CD4-positive, alpha-beta T cell treated with Interferon alpha-2 for 1 hour (primary cell): ENCODE data around the gene ZDHHC12.
A peak's percentile ranks its signal among the peaks of the same experiment; 100 is the strongest.

Source experiments
- DNase-seq, 2 donors: peaks; one replicate each; pipeline ENCODE4 v3.0.0-alpha.2; 2020 to 2022

The ZDHHC12 gene

DNA sequence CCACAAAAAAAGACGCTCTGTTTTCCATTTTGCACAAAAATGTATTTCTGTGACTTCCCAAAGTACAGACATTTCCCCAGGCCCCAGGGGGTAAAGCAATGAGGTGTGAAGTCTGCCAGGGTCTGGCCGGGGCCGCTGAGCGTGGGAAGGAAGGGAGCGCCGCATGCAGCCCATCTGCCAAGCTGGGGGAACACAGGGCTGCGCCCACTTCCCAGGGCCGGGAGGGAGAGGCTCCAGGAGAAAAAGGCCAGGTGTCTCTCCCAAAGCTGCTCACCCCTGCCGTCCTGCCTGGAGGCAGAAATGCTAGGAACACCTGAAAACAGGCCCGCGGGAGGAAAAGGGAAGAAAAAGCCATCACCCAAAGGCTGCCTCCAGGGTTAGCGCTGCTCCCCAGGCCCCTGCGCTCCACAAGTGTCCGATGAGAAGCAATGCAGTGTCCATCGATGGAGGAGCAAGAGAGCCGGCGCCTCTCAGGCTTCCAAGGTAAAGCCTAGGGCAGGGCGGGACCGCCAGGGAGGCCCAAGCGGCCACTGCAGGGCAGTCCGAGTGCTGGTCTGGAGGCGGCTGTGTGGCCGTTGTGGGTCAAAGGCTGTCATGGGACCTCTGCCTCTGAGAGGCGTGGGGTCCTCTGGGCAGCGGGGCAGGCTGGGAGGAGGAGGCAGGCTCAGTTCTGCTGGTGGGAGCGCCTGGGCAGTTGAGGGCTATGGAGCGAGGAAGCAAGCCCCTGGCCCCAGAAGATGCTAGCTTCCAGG, 6.0 kb upstream of the ZDHHC12 start:
- no peak for DNase-seq

DNA sequence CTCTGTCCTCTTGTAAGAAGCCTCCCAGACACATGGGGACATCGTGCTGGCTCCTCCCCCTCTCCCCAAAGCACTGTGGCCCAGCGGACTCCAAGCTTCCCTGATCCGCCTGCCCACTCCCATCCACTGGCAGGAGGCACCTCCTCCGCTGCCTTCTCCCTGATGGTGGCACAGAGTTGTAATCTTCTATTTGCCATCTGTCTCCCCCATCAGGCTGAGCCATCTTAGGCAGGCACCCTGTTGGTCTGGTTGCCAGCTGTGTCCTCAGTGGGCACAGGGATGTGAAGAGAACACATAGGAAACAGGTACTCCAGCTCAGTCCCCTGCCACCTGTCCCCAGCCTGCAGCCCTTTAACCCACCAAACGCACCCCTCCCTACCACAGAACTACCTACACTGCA, 5.4 kb upstream of the ZDHHC12 start:
- DNase-seq = no peak

DNA sequence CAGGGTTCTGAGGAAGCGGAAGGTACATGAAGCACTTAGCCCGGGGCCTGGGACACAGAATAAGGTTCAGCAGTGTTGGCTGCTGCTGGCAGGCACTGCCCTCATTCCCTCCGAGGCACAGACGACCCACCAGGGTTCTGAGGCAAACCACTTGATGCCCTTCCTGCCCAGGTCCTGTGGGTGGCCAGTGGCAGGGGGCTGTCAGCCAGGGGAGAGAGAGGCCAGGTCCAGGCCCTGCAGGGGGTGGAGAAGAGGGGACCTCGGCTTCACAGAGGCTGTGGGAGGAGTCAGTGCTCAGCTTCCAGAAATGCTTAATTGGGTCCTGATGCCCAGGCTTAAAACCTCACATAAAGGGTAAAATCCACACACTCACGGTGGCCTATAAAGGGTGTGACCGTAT, 4.4 kb upstream of the ZDHHC12 start:
- DNase-seq = no peak

DNA sequence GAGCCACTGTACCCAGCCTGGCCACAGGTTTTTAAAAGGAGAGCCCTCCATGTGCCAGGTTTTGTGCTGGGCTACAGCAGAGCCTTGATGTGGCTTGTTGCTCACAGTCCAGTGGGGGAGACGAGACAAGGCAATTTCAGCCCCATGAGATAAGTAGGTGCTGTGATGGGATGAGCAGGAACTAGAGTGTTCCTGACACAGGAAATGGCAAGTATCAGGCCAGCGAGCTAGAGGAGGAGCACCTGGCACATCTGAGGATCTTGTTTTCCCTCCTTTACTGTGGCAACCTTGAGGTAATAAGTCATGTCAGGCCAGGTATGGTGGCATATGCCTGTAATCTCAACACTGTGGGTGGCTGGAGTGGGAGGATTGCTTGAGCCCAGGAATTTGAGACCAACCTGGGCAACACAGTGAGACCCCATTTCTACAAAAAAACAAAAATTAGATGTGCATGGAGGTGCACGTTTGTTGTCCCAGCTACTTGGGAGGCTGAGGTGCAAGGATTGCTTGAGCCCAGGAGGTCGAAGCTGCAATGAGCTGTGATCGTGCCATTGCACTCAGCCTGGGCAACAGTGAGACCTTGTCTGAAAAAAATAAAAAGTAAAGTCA, 3.8 kb upstream of the ZDHHC12 start:
- DNase-seq = no peak

DNA sequence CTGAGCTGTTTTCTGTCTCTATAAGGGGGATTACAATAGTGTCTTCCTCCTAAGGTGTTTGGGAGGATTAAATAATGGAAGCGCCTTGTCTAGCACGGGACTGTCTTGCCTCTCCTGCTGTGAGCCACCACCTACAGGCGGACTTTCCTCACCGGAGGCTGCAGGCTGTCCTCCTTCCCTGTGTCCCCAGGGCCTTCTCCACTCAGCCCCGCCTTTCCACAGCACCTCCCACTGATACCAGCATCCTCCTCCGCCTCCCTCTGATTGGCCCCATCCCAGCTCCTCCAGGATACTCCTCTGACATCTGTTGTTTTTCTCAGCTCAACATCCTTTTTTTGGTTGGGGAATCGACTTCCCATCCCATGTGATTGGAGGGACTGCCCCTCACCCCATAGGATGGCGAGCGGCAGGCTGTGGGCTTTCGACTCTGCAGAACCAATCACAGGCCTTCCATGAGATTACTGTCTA, 851 bp upstream of the ZDHHC12 start:
- peak; percentile 23 to 61 for DNase-seq

DNA sequence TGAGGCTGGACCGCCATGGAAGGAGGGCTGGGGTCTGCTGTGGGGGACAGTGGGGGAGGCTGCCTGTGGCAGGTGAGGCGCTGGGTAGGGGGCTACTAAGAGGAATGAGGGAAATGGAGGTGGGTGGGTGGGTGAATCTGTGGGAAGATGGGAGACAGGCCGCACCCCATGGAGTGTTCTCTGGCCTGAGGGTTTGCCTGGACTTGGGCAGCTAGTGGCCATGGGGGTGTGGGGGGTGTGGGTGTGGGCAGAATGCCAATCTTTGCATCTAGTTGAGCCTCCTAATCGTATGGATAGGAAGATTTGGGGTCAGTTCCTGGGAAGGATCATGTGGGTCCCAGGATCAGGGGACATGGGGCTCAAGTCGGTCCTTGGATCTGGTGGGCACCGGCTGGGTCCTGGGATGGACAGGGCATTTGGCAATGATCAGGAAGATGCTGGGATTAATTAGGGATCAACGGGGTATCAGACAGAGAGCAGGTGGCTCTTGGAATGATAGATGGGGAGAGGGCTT, 518 bp downstream of the ZDHHC12 start:
- no peak for DNase-seq

DNA sequence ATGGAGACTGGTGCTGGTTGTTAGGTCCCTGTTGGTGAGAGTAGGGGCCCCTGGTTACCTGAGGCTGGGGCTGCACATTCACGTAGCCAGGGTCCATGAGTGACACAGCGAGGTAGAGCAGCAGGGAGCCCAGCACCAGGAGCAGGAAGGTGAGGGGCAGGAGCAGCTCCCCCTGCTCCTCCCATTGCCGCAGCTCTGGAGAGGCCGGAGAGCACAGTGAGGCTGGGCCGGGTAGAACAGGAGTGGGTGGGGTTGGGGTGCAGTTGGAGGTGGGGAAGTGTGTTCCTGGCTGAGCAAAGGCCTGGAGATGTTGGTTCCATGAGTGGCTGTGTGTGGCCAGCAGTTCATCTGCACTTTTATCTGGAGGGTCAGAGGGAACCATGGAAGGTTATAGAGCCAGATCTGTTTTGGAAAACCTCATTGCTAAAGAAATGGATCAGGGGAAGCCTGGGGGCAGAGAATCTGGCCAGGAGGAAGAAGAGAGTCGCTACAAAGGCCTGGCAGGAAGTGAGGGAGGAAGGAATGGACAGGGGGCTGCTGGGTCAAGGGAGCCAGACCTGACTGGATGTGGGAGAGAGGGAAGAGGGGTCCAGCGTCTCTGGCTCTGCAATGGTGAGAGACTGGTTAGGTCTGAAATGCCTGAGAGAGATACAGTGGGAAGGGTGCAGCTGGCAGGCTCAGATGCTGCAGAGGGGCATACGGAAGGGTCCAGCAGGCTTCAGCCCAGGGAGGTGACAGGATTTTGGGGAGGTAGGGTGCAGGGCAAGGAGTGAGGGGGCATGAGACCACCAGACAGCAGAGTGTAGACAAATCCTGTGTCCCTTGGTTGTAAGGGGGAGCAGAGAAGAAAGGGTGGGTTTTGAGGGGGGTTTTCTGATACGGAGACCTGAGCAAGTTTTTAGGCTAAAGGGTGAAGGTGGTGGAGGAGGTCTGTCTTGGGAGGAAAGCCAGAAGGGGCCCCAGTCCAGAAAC, 1.3 kb downstream of the ZDHHC12 start:
- no peak for DNase-seq

DNA sequence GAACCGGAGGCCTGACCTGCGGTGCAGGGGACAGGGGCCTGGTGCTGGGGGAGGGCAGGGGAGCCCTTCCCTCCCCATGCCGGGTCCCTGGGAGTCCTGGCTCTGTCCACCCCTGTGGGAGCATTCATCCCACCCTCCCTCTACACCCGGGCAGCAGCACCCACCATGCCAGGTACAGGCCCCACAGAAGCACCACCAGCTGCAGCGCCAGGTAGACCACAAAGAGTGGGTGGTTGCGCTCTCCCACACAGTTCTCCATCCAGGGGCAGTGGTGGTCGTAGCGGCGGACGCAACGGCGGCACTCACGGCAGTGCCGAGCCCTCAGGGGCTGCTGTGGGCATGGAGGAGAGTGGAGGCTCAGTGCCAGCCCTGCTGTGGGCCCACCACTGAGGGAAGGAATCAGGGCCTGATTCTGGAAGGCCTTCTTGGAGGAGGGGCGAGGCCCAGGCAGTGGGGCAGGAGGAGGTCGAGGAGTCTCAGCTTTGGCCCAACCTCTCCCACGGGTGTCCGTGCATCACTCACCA, 2.4 kb downstream of the ZDHHC12 start:
- no peak for DNase-seq

DNA sequence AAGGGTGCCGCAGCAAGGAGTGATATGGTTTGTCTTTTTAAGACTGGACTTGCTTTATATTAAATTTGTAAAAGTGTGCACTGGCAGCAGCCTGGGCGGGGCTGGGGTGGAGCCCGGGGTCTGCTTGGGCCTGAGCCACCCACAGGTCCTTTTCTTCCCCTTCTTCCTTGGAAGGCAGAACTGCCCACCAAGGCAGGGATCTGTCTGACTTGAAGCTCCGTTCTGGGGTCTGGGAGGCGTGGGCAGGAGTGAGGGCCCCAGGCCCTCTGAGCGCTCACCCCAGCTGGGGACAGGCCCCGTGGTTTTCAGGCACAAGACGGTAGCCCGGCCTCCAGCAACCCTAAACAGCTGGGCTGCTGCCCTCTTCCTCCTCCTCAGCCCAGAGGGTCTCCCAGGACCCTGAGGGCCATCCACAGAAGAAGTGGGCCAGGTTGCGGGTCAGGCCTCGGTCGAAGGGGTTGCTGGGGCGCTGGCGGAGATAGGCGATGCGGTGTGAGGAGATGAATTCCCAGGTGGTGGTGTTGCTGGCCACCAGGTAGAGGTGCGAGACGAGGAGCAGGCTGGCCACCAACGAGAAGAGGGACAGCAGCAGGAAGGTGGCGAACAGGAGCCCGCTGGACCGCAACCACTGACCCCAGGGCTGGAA, 3.0 kb downstream of the ZDHHC12 start:
- DNase-seq = no peak

DNA sequence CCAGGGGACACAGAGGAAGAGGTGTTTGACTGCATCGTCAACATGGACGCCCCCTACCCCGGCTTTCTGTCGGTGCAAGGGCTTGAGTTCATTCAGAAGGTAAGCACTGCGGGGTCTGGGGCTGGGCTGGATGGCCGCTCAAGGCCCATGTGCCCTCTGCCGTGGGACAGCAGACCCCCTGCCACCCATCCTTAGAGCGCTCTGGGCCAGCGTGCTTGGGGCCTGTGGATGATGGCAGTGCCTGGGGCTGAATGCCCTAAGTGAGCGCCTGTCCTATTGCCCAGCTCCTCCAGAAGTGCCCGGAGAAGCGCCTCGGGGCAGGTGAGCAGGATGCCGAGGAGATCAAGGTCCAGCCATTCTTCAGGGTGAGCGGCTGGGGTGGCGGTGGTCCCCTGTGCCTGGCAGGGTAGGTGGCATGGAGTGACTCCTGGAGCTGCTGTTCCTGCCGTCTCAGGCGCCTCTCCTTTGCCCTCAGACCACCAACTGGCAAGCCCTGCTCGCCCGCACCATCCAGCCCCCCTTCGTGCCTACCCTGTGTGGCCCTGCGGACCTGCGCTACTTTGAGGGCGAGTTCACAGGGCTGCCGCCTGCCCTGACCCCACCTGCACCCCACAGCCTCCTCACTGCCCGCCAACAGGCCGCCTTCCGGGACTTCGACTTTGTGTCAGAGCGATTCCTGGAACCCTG, 3.9 kb downstream of the ZDHHC12 start:
- DNase-seq = no peak

DNA sequence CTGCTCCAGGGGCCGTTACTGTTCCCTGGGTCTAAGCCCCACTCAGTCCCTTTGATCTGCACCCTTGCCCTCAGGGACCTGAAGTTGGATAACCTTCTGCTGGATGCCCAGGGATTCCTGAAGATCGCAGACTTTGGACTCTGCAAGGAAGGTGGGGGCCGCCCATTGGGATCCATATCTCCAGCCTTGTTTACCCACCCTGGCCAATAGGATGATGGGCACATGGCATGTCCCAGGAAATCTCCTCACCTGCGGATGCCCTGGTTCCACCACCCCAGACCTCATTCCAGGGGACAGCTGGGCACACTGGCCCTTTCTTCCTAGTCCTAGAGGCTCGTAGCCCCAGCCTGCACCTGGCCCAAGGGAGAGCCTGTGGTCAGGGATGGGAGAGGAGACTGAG, 5.5 kb downstream of the ZDHHC12 start:
- no peak for DNase-seq

DNA sequence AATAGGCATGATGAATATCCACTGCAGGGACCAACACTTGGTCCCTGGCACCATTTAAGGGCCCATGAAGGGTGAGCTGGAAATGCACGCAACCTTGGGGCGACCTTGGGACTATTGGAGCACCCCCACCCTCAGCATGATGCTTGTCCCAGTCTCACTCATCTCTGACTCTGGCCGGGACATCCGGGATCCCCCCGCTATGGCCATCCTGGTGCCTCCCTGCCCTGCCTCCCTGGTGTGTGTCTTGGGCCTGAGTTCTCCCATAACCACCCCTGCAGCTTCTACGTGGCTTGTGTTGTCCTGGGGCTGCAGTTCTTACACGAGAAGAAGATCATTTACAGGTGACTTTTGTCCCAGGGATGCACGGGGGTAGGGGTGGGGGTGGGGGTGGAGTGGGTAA, 5.9 kb downstream of the ZDHHC12 start:
- no peak for DNase-seq

DNA sequence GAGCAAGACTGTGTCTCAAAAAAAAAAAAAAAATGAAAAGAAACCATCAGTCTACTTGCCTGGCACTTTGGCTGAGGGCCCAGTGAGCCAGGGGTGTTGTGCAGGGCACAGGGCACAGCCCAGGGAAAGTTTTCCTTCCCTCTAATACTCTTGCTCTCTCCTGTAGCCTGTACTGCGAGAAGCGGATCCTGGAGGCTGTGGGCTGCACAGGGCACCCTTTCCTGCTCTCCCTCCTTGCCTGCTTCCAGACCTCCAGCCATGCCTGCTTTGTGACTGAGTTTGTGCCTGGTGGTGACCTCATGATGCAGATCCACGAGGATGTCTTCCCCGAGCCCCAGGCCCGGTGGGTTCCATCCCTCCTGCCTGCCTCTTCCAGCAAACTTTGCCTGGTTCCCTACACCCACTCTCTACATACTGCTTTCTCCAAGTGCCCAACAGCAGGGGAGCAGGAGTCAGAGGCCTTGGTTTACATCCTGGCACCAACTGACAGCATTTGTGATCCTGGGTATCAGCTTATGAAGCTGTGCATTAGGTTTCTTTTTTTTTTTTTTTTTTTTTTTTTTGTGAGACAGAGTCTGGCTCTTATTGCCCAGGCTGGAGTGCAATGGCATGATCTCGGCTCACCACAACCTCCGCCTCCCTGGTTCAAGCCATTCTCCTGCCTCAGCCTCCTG, 7.2 kb downstream of the ZDHHC12 start:
- no peak for DNase-seq

DNA sequence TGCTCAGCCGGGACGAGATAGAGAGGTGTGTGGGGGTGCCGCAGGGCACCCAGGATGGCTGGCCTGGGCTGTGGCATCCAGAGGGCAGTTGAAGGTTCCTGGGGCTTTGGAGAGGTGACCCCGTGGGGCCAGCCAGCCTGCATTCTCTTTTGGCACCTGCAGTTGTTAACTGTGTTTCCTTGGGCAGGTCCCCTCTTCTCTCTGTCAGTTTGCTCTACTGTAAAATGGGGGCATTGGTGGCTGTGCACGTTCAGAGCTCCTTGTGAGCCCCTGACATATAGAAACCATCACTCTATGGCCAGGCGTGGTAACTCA, 8.5 kb downstream of the ZDHHC12 start:
- no peak for DNase-seq

DNA sequence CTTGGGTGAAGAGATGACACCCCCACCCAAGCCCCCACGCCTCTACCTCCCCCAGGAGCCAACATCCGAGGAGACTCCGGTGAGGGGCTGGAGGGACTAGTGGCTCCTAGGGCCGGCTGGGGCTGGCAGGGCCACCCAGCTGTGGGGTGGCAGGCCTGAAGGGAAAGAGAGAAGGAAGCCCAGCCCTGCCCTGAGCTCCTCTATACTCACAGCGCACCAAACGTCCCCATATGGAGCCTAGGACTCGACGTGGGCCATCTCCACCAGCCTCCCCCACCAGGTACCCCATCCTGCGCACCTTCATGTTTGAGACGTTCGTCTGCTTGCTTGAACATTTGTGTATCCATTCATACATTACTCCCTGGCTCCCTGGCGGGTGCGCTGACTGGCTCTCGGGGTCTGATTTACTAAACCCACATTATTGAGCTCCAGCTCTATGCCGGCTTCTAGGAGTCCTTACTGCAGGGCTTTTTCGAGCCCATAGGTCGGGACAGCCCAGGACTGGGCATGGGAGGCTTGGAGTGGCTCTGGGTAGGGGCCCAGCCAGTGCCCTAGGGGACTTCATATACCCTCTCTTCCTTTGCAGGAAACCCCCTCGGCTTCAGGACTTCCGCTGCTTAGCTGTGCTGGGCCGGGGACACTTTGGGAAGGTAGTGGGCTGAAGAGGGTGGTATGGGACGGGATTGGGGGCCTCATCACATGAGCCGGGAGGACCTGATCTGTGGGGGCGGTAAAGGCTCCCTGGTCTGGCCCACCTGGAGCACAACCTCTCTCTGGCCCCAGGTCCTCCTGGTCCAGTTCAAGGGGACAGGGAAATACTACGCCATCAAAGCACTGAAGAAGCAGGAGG, 9.1 kb downstream of the ZDHHC12 start:
- DNase-seq = no peak

DNA sequence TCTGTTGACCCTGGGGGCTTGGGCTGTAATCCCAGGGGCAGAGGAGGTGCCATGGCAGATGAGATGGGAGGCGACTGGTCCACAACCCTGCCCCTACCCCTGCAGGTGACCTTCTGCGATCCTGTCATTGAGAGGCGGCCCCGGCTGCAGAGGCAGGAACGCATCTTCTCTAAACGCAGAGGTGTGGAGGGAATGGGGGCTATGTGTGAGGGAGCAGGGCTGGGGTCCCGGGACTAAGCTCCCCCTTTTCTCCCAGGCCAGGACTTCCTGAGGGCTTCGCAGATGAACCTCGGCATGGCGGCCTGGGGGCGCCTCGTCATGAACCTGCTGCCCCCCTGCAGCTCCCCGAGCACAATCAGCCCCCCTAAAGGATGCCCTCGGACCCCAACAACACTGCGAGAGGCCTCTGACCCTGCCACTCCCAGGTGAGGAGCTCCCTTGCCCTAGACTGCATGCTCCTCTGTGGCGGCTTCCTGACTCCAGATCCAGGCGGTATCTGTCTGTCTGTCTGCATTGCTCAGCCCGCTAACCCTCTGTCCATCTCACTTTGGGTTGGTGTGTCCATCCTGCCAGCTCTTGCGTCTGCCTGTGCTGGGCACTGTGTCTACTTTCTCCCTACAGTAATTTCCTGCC, 9.9 kb downstream of the ZDHHC12 start:
- DNase-seq = no peak

DNA sequence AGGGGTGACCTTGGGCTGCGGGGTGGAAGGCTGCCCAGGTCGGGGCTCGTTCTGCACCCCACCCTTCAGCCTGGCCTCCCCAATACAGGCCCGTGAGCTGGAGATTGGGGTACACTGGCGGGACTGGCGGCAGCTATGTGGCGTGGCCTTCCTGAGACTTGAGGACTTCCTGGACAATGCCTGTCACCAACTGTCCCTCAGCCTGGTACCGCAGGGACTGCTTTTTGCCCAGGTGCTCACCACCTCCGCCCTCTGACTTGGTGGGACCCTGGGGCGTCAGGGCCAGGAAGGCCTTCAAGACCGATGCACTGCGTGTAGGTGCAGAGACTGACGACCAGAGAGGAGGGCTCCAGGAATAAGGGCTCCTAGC, 10.5 kb downstream of the ZDHHC12 start:
- no peak for DNase-seq

DNA sequence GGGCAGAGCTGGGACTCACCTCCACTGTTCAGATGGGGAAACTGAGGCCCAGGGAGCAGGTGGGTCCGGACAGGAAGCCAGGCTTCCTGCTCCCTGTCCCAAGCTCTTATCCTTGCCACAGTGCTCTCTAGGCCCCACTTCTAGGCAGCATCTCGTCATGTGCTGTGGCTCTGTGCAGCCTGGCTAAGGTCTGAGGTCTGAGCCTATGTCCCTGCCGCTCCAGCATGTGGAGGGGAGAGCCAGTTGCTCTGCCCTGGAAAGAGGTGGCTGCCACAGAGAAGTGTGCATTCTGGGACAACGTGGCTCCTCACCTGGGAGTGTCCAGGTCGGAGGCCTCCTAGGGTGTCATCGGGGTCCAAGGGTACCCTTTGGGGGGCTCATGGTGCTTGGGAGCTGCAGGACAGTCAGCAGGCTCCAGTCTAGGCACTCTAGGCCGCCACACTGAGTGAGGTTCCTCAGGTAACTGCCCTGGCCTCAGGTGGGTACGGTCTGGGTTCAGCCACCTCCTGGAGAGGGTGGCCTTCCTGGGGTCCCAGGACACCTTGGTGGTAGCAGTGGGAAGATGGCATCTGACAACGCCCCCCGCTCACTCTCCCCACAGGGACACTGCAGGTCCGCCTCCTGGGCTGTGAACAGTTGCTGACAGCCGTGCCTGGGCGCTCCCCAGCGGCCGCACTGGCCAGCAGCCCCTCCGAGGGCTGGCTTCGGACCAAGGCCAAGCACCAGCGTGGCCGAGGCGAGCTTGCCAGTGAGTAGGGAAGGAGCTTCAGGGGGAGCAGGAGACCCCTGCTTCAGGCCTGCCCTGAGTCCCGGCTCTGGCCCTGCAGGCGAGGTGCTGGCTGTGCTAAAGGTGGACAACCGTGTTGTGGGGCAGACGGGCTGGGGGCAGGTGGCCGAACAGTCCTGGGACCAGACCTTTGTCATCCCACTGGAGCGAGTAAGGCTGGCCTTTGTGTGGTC, 11.2 kb downstream of the ZDHHC12 start:
- DNase-seq = no peak

DNA sequence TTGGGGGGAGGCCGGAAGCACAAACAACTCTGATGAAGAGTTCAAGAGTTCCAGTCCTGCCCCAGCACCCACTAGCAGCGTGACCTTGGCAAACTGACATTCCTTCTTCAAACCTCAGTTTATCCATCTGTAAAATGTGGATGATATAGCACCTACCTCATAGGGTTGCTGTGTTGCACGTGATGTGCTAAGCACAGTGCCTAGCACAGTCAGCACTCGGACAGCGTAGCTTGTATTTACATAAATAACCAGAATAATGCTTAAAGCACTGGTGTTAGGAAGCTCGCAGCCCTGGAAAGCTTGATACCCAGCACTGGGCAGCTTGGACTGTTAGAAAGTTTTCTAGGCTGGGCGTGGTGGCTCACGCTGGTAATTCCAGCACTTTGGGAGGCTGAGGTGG, 16.5 kb downstream of the ZDHHC12 start:
- DNase-seq = no peak
